HG02642 (cell line): ENCODE measurements around the gene PGPEP1.
"Not testable (repeated sequence)": the region's sequence is repeated elsewhere in the genome, so short reads cannot be mapped to it uniquely, and the experiment has no call there.

ENCODE experiments used
- ATAC-seq: cut with Tn5 transposase; IDR thresholded peaks from one replicate; pipeline ENCODE4 v1.9.1; 2021; ENCODE audit warnings: mild to moderate bottlenecking; ENCODE audit not compliant: unreplicated experiment, poor library complexity

PGPEP1 gene

DNA sequence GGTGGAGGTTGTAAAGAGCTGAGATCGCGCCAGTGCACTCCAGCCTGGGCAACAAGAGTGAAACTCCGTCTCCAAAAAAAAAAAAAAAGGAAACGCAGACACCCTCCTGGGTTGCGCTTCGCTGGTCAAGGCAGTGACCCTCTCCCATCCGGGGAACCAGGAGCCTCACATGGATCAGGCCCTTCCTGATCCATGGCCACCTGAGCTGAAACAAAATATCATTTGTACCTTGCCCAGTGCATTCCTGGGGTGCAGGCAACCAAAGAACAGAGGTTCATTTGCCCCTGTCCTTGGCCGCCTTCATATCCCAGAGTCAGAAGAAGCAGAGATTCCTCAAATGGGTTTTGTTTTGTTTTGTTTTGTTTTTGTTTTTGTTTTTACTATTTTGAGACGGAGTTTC lies 9.5 kb upstream of the PGPEP1 start:
- ATAC-seq, result no peak

DNA sequence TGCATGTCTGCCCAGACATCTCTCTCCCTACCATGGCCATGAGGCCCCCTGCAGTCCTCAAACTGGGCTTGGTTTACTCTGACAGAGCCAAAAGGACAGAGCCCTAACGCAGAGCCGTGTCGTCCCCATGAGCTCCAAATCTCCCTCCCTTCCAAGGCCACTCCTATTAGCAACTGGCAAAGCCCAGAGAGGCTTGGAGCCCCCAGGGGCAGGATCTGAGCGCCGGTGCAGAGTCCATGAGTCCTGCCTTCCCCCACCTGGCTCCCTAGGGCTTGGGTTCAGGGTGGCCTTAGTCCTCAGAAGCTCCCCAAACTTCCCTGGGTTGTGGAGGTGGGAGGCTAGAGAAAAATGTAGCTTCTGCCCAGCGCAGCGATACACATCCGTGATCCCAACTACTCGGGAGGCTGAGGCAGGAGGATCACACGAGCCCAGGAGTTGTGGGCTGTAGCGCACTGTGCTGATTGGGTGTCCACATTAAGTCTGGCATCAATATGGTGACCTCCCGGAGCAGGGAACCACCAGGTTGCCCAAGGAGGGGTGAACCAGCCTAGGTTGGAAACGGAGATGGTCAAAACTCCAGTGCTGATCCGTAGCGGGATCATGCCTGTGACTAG lies 7.4 kb upstream of the PGPEP1 start:
- ATAC-seq, result no peak

DNA sequence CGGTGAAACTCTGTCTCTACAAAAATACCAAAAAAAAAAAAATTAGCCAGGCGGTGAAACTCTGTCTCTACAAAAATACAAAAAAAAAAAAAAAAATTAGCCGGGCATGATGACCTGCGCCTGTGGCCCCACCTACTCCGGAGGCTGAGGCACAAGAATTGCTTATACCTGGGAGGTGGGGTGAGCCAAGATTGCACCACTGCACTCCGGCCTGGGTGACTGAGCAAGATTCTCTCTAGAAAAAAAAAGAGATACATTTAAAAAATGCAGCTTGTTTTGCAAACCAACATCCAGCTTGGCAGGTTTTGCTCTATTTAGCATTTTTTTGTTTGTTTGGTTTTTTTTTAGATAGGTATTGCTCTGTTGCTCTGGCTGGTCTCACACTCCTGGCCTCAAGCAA lies 6.7 kb upstream of the PGPEP1 start:
- no peak for ATAC-seq

DNA sequence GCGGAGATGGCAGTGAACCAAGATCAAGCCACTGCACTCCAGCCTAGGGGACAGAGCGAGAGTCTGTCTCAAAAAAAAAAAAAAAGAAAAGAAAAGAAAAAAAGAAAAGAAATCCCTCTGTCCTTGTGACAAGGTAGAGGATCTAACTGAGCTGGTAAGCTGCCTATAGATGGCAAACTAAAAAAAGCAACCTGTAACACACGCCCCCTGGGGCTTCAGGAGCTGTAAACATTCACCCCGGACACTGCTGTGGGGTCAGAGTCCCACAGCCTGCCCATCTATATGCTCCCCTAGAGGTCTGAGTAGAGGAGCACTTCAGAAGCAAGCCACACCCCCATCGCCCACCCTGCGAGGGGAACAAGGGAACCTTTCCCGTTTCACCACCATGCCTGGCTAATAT lies 4.3 kb upstream of the PGPEP1 start:
- ATAC-seq, result no peak

DNA sequence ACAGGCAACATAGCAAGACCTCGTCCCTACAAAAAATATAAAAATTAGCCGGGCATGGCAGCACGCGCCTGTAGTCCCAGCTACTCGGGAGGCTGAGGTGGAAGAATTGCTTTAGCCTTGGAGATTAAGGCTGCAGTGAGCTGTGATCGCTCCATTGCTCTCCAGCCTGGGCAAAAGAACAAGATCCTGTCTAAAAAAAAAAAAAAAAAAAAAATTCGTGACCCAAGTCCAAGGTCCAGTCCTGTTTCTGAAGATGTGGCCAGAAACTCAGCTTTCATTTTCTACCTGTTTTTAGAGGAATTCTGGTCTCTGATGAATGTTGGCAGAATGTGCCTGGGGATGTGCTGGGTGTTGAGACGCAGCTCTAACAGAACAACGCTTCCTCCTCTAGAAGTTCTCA lies 1.9 kb upstream of the PGPEP1 start:
- no peak for ATAC-seq

DNA sequence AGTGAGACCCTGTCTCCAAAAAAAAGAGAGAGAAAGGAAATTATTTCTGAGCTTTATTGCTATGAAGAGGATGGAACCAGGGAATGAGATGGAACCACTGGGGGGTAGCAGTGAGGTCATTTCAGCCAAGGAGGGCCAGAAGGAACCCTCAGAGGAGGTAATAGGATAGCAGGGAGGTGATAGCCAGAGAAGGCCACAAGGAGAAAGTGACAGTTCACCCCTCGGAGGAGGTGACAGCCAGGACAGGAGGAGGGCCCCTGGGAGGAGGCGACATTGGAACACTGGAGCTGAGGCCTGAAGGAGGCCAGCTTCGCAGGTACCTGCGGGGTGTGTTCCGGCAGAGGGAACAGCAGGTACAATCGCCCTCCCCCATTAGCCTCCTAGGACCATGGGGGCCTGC lies 675 bp upstream of the PGPEP1 start:
- no peak for ATAC-seq

DNA sequence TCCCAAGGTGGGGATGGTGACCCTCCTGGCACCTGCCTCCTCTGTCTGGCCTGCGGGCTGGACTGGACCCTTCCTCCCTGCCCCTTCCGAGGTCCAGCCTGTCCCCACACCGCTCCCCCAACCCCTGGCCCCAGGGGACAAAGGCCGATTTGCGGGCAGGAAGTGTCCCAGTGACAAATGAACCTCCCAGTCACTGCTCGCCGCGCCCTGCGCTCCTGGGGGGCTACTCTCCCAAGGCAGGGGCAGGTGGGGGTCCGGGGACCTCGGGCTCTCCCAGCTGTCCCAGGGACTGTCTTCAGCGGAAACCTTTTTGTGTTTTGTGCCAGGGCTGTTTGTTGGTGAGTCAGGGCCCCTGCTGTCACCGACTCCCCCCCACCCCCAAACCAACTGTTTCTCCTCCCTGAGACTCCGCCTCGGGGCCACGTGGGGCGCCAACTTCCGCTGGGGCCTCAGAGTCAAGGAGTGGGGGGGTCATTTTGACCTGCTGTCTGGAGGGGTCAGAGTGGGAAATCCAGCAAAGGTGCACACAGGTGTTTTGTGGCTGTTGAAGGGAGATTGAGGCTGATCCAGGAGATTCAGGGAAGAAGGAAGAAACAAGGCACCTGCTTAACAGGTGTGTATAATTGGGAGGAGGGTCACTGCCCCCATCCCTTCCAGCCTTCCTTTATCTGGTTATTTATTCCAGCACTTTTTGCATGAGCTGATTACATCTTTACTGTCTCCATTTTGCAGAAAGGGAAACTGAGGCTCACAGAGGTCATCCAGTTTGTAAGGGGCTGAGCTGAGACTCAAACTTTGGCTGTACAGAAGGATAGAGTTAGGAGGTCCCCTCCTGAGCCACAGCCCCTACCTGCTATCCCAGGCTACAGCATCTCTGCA lies 831 bp downstream of the PGPEP1 start:
- ATAC-seq, result peak; percentile 66

DNA sequence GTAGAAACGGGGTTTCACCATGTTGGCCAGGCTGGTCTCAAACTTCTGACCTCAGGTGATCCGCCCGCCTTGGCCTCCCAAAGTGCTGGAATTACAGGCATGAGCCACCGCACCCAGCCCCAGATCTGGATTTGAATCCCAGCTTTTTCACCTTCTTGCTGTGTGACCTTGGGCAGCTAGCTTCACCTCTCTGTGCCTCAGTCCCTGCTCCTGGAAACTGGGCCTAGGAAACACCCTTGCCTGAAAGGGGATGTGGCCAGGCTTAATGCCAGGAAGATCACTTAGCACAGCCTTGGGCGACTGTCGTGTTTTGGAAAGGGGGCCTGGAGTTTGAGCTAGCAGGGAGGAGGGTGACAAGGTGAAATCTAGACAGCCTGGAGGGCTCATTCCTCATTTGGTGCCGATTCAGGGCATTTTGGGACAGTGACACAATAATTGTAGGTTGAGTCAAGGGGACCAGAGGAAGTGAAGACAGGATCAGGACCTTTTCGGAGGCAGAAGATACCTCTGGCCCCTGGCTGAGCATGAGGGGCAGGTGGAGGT lies 1.8 kb downstream of the PGPEP1 start:
- ATAC-seq, result no peak

DNA sequence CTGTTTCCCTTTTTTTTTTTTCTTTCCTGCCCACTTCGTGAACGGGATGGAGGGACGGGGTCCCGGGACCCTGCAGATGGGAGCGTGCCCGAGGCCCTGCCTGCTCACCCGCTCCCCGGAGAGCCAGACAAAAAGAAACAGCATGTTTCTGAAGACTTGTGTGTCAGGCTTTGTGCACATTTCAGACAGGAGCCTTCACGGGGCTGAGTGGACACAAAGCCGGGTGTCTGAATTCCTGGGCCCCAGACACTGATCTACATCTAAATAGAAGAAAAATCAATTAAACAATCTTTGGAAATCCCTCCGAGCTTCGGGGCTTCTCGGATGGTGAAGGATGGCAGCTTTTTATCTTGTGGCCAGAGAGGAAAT lies 4.2 kb downstream of the PGPEP1 start:
- no peak for ATAC-seq

- no peak for ATAC-seq
Observed at GRCh38 chr19:18345296-18345695, 4.9 kb downstream of the PGPEP1 start.

- ATAC-seq, result no peak
Observed at GRCh38 chr19:18346091-18346490, 5.7 kb downstream of the PGPEP1 start.

- no peak for ATAC-seq
Observed at GRCh38 chr19:18348171-18348570, 7.8 kb downstream of the PGPEP1 start.

DNA sequence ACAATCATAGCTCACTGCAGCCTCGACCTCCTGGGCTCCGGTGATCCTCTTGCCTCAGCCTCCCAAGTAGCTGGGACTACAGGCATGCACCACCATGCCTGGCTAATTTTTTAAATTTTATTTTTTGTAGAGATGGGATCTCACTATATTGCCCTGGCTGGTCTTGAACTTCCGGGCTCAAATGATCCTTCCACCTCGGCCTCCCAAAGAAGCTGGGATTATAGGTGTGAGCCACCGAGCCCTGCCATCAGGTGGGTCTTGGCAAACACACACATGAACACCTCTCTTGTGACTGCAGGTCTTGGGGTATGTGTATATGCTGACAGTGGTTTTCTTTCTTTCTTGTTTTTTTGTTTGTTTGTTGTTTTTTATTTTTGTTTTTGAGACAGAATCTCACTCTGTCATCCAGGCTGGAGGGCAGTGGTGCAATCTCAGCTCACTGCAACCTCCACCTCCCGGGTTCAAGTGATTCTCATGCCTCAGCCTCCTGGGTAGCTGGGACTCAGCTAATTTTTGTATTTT lies 8.5 kb downstream of the PGPEP1 start:
- not testable (repeated sequence) for ATAC-seq

DNA sequence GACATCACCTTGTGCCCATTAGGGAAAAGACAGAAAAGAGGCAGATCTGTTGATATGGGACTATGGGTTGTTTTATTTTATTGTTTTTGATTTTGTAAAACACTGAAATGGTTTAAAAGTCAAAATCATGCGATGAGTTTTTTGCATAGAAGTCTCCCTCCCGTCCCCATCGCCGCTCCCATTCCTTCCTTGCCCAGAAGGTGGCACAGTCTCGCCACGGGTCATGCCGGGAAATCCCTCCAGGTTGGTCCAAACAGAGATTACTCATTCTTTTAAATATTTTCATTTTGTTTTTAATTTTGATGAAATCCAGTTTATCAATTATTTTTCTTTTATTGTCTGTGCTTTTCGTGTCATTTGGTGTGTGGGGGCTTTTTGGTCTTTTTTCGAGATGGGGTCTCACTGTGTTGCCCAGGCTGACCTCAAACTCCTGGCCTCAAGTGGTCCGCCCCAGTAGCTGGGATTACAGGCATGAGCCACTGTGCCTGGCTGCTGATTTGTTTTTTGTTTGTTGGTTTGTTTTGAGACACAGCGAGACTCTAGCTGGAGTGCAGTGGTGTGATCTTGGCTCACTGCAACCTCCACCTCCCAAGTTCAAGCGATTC lies 9.2 kb downstream of the PGPEP1 start:
- ATAC-seq, result no peak

- no peak for ATAC-seq
Observed at GRCh38 chr19:18350490-18350889, 10.1 kb downstream of the PGPEP1 start.

DNA sequence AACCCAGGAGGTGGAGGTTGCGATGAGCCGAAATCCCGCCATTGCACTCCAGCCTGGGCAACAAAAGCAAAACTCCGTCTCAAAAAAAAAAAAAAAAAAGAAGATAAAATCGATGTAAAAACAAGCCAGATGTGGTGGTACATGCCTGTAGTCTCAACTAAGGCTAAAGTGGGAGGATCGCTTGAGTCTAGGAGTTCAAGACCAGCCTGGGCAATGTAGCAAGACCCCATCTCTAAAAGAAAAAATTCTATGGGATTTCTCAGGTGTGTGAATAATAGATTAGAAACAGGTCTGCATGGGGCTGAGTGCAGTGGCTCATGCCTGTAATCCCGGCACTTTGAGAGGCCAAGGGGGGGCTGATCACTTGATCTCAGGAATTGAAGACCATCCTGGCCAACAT lies 11.1 kb downstream of the PGPEP1 start:
- ATAC-seq, result no peak

GRCh38 chr19:18353378-18354005 lies 13.1 kb downstream of the PGPEP1 start:
- ATAC-seq, result no peak

- not testable (repeated sequence) for ATAC-seq
Observed at GRCh38 chr19:18354743-18355142, 14.3 kb downstream of the PGPEP1 start.

GRCh38 chr19:18357041-18357440 lies 16.6 kb downstream of the PGPEP1 start:
- ATAC-seq, result no peak

DNA sequence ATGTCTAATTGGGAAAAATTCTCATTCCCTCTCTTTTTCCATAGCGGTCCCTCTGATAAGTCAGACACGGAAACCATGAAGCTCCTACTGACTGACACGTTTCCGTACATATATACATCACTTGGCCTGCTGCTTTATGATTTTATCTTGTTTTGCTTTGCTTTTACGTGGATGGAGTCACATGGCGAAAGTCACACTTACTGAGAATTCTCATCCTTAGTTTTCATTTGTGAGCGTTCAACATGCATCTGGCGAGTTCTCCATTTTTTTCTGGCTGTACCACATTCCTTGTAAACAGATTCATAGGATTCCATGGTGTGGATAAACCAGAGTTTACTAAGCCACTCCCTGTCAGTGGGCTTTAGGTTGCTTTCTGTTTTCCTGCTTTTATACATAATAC lies 21.2 kb downstream of the PGPEP1 start:
- no peak for ATAC-seq
